LNCAP (cell line): ENCODE data around the gene SNX15.

Experiments
- CTCF ChIP-seq: fragments of 450-650 bp; IDR thresholded peaks from 2 replicates; pipeline ENCODE4 v1.5.1; 2017; ENCODE audit warnings: mild to moderate bottlenecking

The SNX15 gene

DNA sequence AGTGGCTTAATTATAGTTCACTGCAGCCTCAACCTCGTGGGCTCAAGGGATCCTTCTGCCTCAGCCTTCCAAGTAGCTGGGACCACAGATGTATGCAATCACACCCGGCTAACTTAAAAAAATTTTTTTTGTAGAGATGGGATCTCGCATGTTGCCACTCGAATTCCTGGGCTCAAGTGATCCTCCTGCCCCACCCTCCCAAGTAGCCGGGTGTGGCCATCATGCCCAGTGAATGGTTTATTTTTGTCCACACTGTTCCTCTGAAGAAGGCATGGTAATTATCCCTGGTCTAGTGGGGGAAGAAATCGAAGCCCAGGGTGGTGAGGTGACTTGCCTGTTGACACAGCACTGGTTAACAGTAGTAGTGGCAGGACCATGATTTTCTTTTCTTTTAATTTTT lies 15.7 kb downstream of the SNX15 start:
- no peak for TF ChIP-seq CTCF

- TF ChIP-seq CTCF, result no peak
These were observed 16.8 kb downstream of the SNX15 start for GRCh38 chr11:65043881-65044501.

GRCh38 chr11:65045061-65045460 lies 17.8 kb downstream of the SNX15 start:
- no peak for TF ChIP-seq CTCF

DNA sequence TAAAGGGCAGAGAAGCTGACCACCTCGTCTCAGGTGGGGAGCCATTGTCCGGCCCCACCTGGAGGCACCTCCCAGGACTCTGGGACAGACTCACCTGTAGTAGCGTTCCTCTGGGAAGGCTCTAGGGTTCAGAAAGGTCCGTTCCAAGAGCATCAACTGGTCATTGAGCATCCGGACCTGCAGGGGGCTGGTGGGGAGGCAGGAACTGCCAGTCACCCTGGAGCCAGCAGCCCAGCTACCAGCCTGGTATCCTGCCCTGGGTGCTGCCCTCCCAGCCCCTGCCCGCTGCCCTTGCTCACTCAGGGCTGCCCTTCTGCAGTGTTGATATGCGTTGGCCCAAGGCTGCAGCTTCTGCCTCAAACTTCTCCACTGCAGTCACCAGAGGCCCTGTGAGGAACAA lies 18.5 kb downstream of the SNX15 start:
- no peak for TF ChIP-seq CTCF

GRCh38 chr11:65047581-65048422 lies 20.6 kb downstream of the SNX15 start:
- TF ChIP-seq CTCF, result no peak

DNA sequence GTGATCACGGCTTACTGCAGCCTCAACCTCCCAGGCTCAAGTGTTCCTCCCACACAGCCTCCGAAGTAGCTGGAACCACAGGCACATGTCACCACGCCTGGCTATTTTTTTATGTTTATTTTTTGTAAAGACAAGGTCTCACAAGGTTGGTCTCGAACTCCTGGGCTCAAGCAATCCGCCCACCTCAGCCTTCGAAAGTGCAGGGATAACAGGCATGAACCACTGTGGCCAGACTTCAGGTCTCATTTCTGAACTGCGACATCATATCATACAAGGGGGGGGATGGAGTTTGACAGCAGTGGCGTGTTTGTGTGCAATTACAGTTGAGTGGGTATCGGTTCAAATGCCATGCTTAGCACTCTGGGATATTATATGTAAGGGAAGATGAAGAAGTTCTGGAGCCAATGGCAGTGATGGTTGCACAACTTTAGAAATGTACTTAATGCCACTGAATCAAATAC lies 24.2 kb downstream of the SNX15 start:
- TF ChIP-seq CTCF, result no peak

DNA sequence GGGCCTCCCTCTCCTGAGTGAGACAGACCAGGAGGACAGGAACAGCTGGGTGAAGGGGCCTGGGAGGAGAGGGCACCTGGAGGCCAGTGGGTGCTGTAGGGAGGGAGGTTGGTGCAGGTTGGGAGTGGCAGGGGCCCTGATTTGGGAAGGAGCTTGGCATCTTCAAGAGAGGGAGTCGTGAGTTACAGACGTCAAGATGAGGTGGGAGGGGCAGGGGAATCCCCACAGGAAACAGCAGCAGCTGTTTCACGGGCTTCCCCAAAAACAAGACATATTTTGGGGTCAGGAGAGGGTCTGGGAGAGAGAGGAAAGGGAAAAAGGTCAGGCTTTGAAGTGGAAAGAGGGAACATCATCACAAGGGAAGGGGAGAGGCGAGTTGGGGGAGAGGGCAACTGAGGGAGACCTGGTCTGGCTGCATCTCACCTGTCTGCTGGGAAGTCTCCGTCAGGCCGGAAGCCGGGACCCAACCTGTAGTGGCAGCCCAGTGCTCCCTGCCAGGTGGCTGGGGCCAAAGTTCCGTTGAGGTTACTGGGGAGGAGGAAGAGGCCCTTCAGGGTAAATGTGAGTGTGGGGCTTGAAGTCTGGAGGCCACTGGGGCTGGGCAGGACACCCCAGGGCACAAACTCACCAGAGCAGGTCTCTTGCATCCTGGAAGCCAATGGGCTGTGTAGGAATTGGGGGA lies 26.7 kb downstream of the SNX15 start:
- no peak for TF ChIP-seq CTCF
